Naive thymus-derived CD8-positive, alpha-beta T cell (primary cell): Measurements from ENCODE around the gene MRGPRF. TPM values are rescaled to one million over a fixed set of nuclear protein-coding genes. Genes with fewer than 3 reads are reported as not detected.

Experiments
- ATAC-seq, 2 donors: fragments of 150-1000 bp; cut with Tn5 transposase in 1 of 2; sonication (Bioruptor Pico), chemical (Tn5 transposase) in 1 of 2; 1 replicate in 1 of 2; 2 replicates in 1 of 2; pipeline ENCODE4 v1.10.0; 2021; ENCODE audit warnings: mild to moderate bottlenecking in 2 of 2, moderate library complexity in 2 of 2
- POLR2A ChIA-PET: fragments of 350-600 bp; sonication (Branson Sonifier 250); formaldehyde crosslinking; loops from one replicate; lab custom pipeline; 2021; ENCODE audit warnings: antibody characterized with exemption; lab: Charles Lee
- DNase-seq, 10 donors: peaks; one replicate each; pipeline versions ENCODE4 v3.0.0 to v3.0.0-alpha.2; 2020 to 2022
- H3K27ac Mint-ChIP-seq, 10 donors: one replicate each; pipeline ENCODE4 v1.8.0; 2020 to 2022; ENCODE audit warnings: mild to moderate bottlenecking in 10 of 10, mixed read lengths in 10 of 10, moderate library complexity in 4 of 10, inconsistent platforms in 1 of 10
- H3K27me3 Mint-ChIP-seq, 5 donors: one replicate each; pipeline ENCODE4 v1.8.0; 2021 to 2022; ENCODE audit warnings: mixed read lengths in 5 of 5
- H3K36me3 Mint-ChIP-seq, 3 donors: one replicate each; pipeline ENCODE4 v1.8.0; 2020 to 2022; ENCODE audit warnings: mixed read lengths in 3 of 3, mild to moderate bottlenecking in 2 of 3, inconsistent platforms in 1 of 3
- H3K4me1 Mint-ChIP-seq, 4 donors: one replicate each; pipeline ENCODE4 v1.8.0; 2021 to 2022; ENCODE audit warnings: mixed read lengths in 4 of 4
- H3K4me3 Mint-ChIP-seq, 10 donors: one replicate each; pipeline ENCODE4 v1.8.0; 2020 to 2022; ENCODE audit warnings: mild to moderate bottlenecking in 10 of 10, mixed read lengths in 10 of 10, moderate library complexity in 6 of 10, inconsistent platforms in 1 of 10
- H3K9me3 Mint-ChIP-seq, 9 donors: one replicate each; pipeline ENCODE4 v1.8.0; 2020 to 2022; ENCODE audit warnings: mixed read lengths in 9 of 9, mild to moderate bottlenecking in 3 of 9, inconsistent platforms in 1 of 9, moderate library complexity in 1 of 9
- polyA plus RNA-seq, 3 donors: library from polyadenylated mRNA; unstranded; fragments of 300-500 nt; fragmentation: Illumina TruSeq; gene quantifications; one replicate each; pipeline ENCODE4 v1.2.3, GENCODE V29; 2021
- total RNA-seq, 8 experiments: library from RNA in 2 of 8; stranded (reverse) in 2 of 8; gene quantifications; one replicate each; pipeline ENCODE4 v1.2.3 and lab custom pipeline; 2021 to 2026

MRGPRF gene
- total and polyA plus RNA-seq, 5 experiments from 2014 or later = not detected

DNA sequence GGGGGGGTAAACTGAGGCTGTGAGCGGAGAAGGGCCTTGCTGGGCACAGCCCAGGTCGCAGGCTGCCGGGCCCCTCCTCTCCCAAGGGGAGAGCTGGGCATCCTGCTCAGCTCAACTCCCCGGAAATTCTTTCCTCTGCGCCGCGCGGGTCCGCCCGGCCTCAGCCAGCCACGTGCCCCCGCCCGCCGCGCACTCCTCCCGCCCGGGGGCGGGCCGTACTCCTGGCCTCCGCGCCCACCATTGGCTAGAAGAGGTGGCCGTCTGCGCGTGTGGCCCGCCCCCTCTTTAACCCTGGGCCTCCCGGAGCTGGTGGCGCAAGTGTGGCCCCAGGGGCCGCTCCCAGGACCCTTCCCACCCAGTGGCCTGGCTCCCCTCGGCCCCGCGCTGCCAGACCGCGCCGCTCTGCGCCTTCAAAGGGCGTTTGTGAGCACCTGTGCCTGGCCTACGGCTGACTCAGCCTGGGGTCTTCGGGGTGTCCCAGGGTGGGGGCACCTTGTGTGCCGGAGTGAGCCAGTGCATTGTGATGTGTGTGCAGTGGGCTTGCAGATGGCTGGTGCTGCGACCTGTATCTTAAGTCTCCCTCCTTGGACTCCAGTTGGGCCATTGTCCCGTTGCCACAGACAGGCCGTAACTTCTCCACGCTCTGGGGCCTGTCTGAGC lies 2.0 kb downstream of the MRGPRF start:
- ATAC-seq (peak; percentile 64 to 68), DNase-seq (peak in 2 of 10 donors; percentile 7 to 52)
- Mint-ChIP-seq H3K36me3 (no peaks in the 10 kb centered on the region), H3K4me1 (peaks cover 4 to 9% (median 8%) of the 10 kb centered on the region in 4 donors), H3K27ac (no peak overlapping the region), H3K4me3 (peak overlapping the region in 3 of 10 donors; percentile 41 to 59 (median 41)), H3K9me3 (no peaks in the 10 kb centered on the region), H3K27me3 (peaks cover 10 to 50% (median 17%) of the 10 kb centered on the region in 5 donors)
- POLR2A ChIA-PET = interaction anchor here (0.6 kb wide), 1 partner anchor 27 kb away, joined by 3 read pairs; no protein-coding TSS in a partner anchor

GRCh38 chr11:69010361-69010891 lies 2.6 kb downstream of the MRGPRF start:
- H3K27me3 Mint-ChIP-seq = peaks cover 10 to 55% (median 22%) of the 10 kb centered on the region in 5 donors
- POLR2A ChIA-PET = interaction anchor here (0.6 kb wide), 1 partner anchor 28 kb away, joined by 3 read pairs; no protein-coding TSS in a partner anchor
- H3K27ac Mint-ChIP-seq = no peak overlapping the region
- ATAC-seq (no peak), DNase-seq (no peak)
- no peak overlapping the region for H3K4me3 Mint-ChIP-seq
- H3K36me3 Mint-ChIP-seq = no peaks in the 10 kb centered on the region
- H3K9me3 Mint-ChIP-seq = no peaks in the 10 kb centered on the region
- peaks cover 4 to 9% (median 8%) of the 10 kb centered on the region in 4 donors for H3K4me1 Mint-ChIP-seq

DNA sequence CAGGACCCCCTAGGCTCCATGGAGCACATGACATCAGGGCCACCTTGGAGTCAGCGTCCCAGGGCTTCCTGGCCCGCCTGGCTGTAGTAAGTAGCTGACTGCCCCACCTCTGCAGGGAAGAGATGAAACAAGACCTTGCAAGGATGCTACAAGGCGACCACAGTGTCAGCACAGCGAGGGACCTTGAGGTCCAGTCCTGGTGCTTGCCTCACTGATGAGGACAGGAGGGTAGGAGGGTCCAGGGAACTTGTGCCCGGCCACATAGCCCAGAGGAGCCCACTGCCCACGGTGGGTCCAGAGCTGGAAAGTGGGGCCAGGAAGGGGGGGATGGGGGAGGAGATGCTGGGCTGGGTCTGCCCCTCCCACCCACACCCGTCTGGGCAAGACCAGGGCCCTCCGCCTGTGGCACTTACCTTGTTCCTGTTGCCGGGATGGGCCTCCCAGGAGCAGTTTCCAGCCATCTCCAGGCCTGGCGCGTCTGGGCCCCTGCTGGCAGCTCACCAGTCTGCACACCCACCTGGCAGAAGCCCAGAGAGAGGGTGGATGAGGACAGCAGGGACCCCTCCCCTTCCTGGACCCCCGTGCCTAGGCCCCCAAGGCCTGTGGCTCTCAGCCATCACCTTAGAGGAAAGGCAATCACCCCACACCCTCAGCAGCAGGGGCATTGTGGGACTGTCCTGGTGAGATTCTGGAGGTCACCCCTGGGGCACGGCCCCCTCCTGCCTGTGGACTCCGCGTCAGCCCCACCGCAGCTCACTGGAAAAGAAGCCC lies 3.4 kb downstream of the MRGPRF start:
- peaks cover 8 to 56% (median 26%) of the 10 kb centered on the region in 5 donors for H3K27me3 Mint-ChIP-seq
- no peaks in the 10 kb centered on the region for H3K9me3 Mint-ChIP-seq
- POLR2A ChIA-PET = no interaction called here
- peaks cover 6 to 9% (median 8%) of the 10 kb centered on the region in 4 donors for H3K4me1 Mint-ChIP-seq
- no peaks in the 10 kb centered on the region for H3K36me3 Mint-ChIP-seq
- H3K4me3 Mint-ChIP-seq = no peak overlapping the region
- ATAC-seq (no peak), DNase-seq (peak in 1 of 10 donors; percentile 38)
- no peak overlapping the region for H3K27ac Mint-ChIP-seq

DNA sequence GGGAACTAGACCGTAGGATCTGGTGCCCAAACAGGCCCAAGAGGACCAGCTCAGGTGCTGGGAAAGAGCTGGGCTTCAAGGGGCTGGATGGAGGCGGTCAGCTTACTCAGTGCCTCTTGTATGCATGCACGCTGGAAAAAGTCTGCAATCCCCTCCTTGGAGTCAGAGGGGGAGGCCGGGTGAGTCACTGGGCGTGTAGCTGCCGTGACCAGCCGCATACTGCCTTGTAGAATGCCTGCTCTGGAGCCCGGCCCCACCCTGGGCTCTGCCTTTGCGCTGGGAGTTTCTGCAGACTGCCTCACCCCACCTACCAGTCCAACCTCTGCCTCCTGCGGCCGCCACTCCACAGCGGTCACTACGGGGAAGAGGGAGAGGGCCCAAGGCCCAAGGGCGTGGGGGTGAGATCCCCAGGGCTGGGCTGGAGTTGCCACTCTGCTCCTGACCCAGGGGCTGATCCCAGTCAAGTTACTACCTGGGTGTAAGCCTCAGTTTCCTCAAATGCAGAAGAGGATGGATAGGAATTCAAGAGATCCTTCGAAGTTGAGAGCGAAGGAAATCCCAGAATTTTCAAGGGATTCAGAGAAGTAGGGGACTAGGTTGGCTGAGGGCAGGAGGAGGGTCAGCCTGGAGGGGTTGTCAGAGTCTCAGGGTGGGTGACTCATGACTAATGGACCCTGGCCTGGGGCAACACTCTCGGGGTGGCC lies 4.2 kb downstream of the MRGPRF start:
- Mint-ChIP-seq H3K4me1 (peaks cover 6 to 9% (median 8%) of the 10 kb centered on the region in 4 donors), H3K36me3 (no peaks in the 10 kb centered on the region), H3K27ac (peak overlapping the region in 1 of 10 donors; percentile 33), H3K27me3 (peaks cover 8 to 49% (median 28%) of the 10 kb centered on the region in 5 donors), H3K4me3 (peak overlapping the region in 1 of 10 donors; percentile 22), H3K9me3 (no peaks in the 10 kb centered on the region)
- ATAC-seq = no peak
- POLR2A ChIA-PET = no interaction called here
- DNase-seq = no peak

DNA sequence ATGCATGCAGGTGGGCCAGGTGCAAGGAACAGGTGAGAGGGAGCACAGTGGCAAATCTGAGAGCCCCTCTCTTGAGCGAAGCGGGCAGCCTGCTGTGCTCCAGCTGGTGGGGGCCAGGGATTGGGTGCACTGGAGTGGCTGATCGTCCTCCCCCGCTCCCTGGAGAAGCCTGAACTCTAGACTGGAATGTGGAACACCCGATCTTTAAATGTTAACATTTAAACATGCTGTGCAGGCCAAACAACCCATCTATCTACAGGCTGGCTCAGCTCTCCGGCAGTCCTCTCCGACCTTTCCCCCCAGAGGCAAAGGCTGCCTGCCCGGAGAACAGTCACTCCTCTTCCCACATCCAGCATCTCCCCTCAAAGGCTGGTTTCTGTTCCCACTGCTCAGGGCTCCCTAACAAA lies 5.1 kb downstream of the MRGPRF start:
- Mint-ChIP-seq H3K27me3 (peaks cover 8 to 46% (median 30%) of the 10 kb centered on the region in 5 donors), H3K36me3 (no peaks in the 10 kb centered on the region), H3K4me3 (no peak overlapping the region), H3K27ac (peak overlapping the region in 1 of 10 donors; percentile 2), H3K4me1 (peaks cover 6 to 9% (median 8%) of the 10 kb centered on the region in 4 donors), H3K9me3 (no peaks in the 10 kb centered on the region)
- ATAC-seq (no peak), DNase-seq (no peak)
- POLR2A ChIA-PET = no interaction called here

GRCh38 chr11:69006816-69007215 lies 6.2 kb downstream of the MRGPRF start:
- peaks cover 4 to 6% (median 6%) of the 10 kb centered on the region in 4 donors for H3K4me1 Mint-ChIP-seq
- H3K27me3 Mint-ChIP-seq = peaks cover 5 to 38% (median 23%) of the 10 kb centered on the region in 5 donors
- POLR2A ChIA-PET = interaction anchor here (0.7 kb wide), 1 partner anchor 14 kb away, joined by 9 read pairs; no protein-coding TSS in a partner anchor
- DNase-seq (no peak), ATAC-seq (no peak)
- no peaks in the 10 kb centered on the region for H3K9me3 Mint-ChIP-seq
- no peak overlapping the region for H3K4me3 Mint-ChIP-seq
- no peaks in the 10 kb centered on the region for H3K36me3 Mint-ChIP-seq
- no peak overlapping the region for H3K27ac Mint-ChIP-seq

- DNase-seq = no peak
- Mint-ChIP-seq H3K4me1 (peaks cover 0 to 3% (median under 1%) of the 10 kb centered on the region in 4 donors), H3K9me3 (no peaks in the 10 kb centered on the region), H3K27me3 (peaks cover 0 to 32% (median 17%) of the 10 kb centered on the region in 5 donors), H3K36me3 (no peaks in the 10 kb centered on the region), H3K4me3 (no peak overlapping the region), H3K27ac (peak overlapping the region in 1 of 10 donors; percentile 67)
- ATAC-seq = no peak
- POLR2A ChIA-PET = no interaction called here
These were observed 7.2 kb downstream of the MRGPRF start for GRCh38 chr11:69005631-69006368.

GRCh38 chr11:69005183-69005630 lies 7.8 kb downstream of the MRGPRF start:
- Mint-ChIP-seq H3K27me3 (peaks cover 0 to 30% (median 17%) of the 10 kb centered on the region in 5 donors), H3K36me3 (no peaks in the 10 kb centered on the region), H3K4me1 (peaks cover 0 to 3% (median under 1%) of the 10 kb centered on the region in 4 donors), H3K9me3 (no peaks in the 10 kb centered on the region), H3K4me3 (no peak overlapping the region), H3K27ac (peak overlapping the region in 2 of 10 donors; percentile 9 to 67)
- ATAC-seq = no peak
- DNase-seq = peak in 1 of 10 donors; percentile 60
- POLR2A ChIA-PET = no interaction called here

DNA sequence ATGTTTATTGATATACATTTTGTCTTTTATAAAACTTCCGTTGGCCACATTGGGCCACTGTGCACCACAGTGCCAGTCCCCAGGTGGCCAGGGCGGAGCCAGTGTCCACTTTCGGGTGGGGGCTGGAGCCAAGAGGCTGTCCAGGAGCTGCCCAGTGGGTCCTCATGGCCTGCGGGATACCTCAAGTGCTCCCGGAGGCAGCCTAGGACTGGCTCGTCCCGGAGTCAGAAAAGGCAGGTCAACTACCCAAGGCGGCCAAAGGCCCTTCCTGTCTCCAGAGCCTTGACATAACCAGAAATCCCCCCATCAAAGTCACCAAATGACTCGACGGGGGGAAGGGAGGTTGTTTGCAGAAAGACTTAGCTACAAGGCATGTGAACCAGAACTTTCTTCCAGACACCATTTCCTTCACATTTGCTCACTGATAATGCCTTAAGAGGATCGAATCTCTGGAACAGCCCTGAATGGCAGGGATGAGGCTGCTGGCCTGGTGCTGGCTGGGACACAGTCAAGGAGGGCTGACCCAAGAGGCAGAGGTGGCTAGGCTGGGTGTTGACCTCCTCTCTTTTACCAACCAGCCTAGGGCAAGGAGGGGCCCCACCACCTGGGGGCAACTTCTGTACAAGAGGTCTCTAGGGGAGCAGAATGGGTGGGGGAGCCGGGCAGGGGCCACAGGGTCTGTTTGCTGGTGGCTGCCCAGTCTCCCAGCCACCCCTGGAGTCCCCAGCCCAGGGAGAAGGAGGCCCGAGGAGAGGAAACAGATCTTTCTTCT lies 8.4 kb downstream of the MRGPRF start:
- POLR2A ChIA-PET = no interaction called here
- no peaks in the 10 kb centered on the region for H3K9me3 Mint-ChIP-seq
- peaks cover 0 to 3% (median 0%) of the 10 kb centered on the region in 4 donors for H3K4me1 Mint-ChIP-seq
- H3K27ac Mint-ChIP-seq = no peak overlapping the region
- DNase-seq (peak in 1 of 10 donors; percentile 60), ATAC-seq (no peak)
- no peaks in the 10 kb centered on the region for H3K36me3 Mint-ChIP-seq
- peaks cover 0 to 30% (median 17%) of the 10 kb centered on the region in 5 donors for H3K27me3 Mint-ChIP-seq
- no peak overlapping the region for H3K4me3 Mint-ChIP-seq

GRCh38 chr11:69003866-69004367 lies 9.1 kb downstream of the MRGPRF start:
- no peak overlapping the region for H3K27ac Mint-ChIP-seq
- DNase-seq (peak in 1 of 10 donors; percentile 53), ATAC-seq (no peak)
- no peaks in the 10 kb centered on the region for H3K36me3 Mint-ChIP-seq
- peaks cover 0 to 5% (median 1%) of the 10 kb centered on the region in 4 donors for H3K4me1 Mint-ChIP-seq
- POLR2A ChIA-PET = no interaction called here
- no peak overlapping the region for H3K4me3 Mint-ChIP-seq
- H3K9me3 Mint-ChIP-seq = no peaks in the 10 kb centered on the region
- peaks cover 0 to 30% (median 14%) of the 10 kb centered on the region in 5 donors for H3K27me3 Mint-ChIP-seq

DNA sequence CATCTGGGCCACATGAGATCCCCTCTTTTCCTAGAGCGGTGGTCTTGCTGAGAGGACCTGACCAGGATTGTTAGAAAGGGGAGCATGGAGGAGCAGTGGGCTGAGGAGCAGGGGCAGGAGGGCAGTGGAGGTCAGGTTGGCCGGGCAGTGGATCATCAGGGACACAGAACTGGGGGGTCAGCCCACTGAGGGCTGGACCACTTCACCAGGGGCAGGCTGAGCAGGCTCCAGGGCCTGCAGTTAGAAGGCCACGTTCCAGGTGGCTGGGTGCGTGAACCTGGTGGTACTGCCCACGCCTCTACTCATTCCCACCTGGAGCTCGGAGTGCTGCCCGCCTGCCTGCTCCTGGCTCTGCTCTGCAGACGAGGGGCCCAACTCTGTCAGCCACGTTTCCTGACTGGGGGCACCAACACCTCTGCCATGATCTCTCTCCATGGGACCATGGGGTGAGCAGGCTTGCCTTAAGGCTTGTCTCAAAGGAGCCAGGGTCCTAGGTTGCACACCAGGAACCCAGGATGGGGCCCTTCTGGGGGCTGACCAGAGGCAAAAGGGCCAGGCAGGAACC lies 9.7 kb downstream of the MRGPRF start:
- Mint-ChIP-seq H3K9me3 (no peaks in the 10 kb centered on the region), H3K27ac (no peak overlapping the region), H3K36me3 (no peaks in the 10 kb centered on the region), H3K4me1 (peaks cover 0 to 6% (median 1%) of the 10 kb centered on the region in 4 donors), H3K4me3 (no peak overlapping the region), H3K27me3 (peaks cover 0 to 27% (median 13%) of the 10 kb centered on the region in 5 donors)
- DNase-seq (peak in 1 of 10 donors; percentile 55), ATAC-seq (no peak)
- POLR2A ChIA-PET = no interaction called here
